ENCODE data around the gene DCC. TPM values are rescaled to one million over a fixed set of nuclear protein-coding genes. Genes with fewer than 3 reads are reported as not detected.

Gene DCC
- total RNA-seq, 1 experiment from 2014 or later: not detected

- no peaks in the 10 kb centered on the region for H3K27me3 Mint-ChIP-seq (ENCODE audit: insufficient read depth, unreplicated experiment)
- no TSS peak for BruUV-seq (replicated peaks)
- DNase-seq (ENCODE audit: unreplicated experiment): no peak
- no peaks in the 10 kb centered on the region for H3K36me3 Mint-ChIP-seq (ENCODE audit: insufficient read depth, unreplicated experiment)
- CTCF ChIA-PET: no interaction called here
- POLR2A ChIA-PET: no interaction called here
- intact Hi-C loops (cut with micrococcal nuclease): no loop called here
- peaks cover 14% of the 10 kb centered on the region for H3K9me3 Mint-ChIP-seq (ENCODE audit: unreplicated experiment)
- H3K4me3 Mint-ChIP-seq (ENCODE audit: unreplicated experiment): no peak overlapping the region
- no peak overlapping the region for H3K27ac Mint-ChIP-seq (ENCODE audit: low read depth, unreplicated experiment)
- TF ChIP-seq CTCF (IDR thresholded peaks at IDR 0.05; ENCODE audit: unreplicated experiment): no peak
- H3K4me1 Mint-ChIP-seq (ENCODE audit: insufficient read depth, unreplicated experiment): no peaks in the 10 kb centered on the region
Measured at GRCh38 chr18:52570975-52571374, 231.0 kb downstream of the DCC start.

- no peak for DNase-seq (ENCODE audit: unreplicated experiment)
- ChIA-PET POLR2A (no interaction called here), CTCF (no interaction called here)
- Mint-ChIP-seq H3K9me3 (ENCODE audit: unreplicated experiment) (peaks cover 12% of the 10 kb centered on the region), H3K27ac (ENCODE audit: low read depth, unreplicated experiment) (no peak overlapping the region), H3K36me3 (ENCODE audit: insufficient read depth, unreplicated experiment) (no peaks in the 10 kb centered on the region), H3K4me3 (ENCODE audit: unreplicated experiment) (no peak overlapping the region), H3K27me3 (ENCODE audit: insufficient read depth, unreplicated experiment) (no peaks in the 10 kb centered on the region), H3K4me1 (ENCODE audit: insufficient read depth, unreplicated experiment) (no peaks in the 10 kb centered on the region)
- TF ChIP-seq CTCF (IDR thresholded peaks at IDR 0.05; ENCODE audit: unreplicated experiment): no peak
- no TSS peak for BruUV-seq (replicated peaks)
- intact Hi-C loops (cut with micrococcal nuclease): no loop called here
Measured at GRCh38 chr18:52572036-52573000, 232.3 kb downstream of the DCC start.

- Mint-ChIP-seq H3K4me3 (ENCODE audit: unreplicated experiment) (no peak overlapping the region), H3K4me1 (ENCODE audit: insufficient read depth, unreplicated experiment) (no peaks in the 10 kb centered on the region), H3K27me3 (ENCODE audit: insufficient read depth, unreplicated experiment) (no peaks in the 10 kb centered on the region), H3K27ac (ENCODE audit: low read depth, unreplicated experiment) (no peak overlapping the region), H3K9me3 (ENCODE audit: unreplicated experiment) (peaks cover 23% of the 10 kb centered on the region), H3K36me3 (ENCODE audit: insufficient read depth, unreplicated experiment) (no peaks in the 10 kb centered on the region)
- TF ChIP-seq CTCF (IDR thresholded peaks at IDR 0.05; ENCODE audit: unreplicated experiment): no peak
- POLR2A ChIA-PET: no interaction called here
- no peak for DNase-seq (ENCODE audit: unreplicated experiment)
- CTCF ChIA-PET: no interaction called here
- intact Hi-C loops (cut with micrococcal nuclease): no loop called here
- no TSS peak for BruUV-seq (replicated peaks)
Measured at GRCh38 chr18:52577795-52578194, 237.8 kb downstream of the DCC start.

GRCh38 chr18:52582061-52582460 lies 242.1 kb downstream of the DCC start:
- POLR2A ChIA-PET: no interaction called here
- Mint-ChIP-seq H3K27ac (ENCODE audit: low read depth, unreplicated experiment) (no peak overlapping the region), H3K9me3 (ENCODE audit: unreplicated experiment) (peaks cover 38% of the 10 kb centered on the region), H3K4me3 (ENCODE audit: unreplicated experiment) (no peak overlapping the region), H3K36me3 (ENCODE audit: insufficient read depth, unreplicated experiment) (no peaks in the 10 kb centered on the region), H3K27me3 (ENCODE audit: insufficient read depth, unreplicated experiment) (no peaks in the 10 kb centered on the region), H3K4me1 (ENCODE audit: insufficient read depth, unreplicated experiment) (no peaks in the 10 kb centered on the region)
- CTCF ChIA-PET: interaction anchor here (0.7 to 1.0 kb wide), 2 partner anchors 15 to 17 kb away, joined by 3 read pairs; no protein-coding TSS in a partner anchor
- no peak for TF ChIP-seq CTCF (IDR thresholded peaks at IDR 0.05; ENCODE audit: unreplicated experiment)
- BruUV-seq (replicated peaks): no TSS peak
- intact Hi-C loops (cut with micrococcal nuclease): no loop called here
- DNase-seq (ENCODE audit: unreplicated experiment): no peak

Measured in MCF 10A (cell line).